ENCODE data around the gene ZNF14.
"Not testable (repeated sequence)": the region's sequence is repeated elsewhere in the genome, so short reads cannot be mapped to it uniquely, and the experiment has no call there.

ZNF14 gene

DNA sequence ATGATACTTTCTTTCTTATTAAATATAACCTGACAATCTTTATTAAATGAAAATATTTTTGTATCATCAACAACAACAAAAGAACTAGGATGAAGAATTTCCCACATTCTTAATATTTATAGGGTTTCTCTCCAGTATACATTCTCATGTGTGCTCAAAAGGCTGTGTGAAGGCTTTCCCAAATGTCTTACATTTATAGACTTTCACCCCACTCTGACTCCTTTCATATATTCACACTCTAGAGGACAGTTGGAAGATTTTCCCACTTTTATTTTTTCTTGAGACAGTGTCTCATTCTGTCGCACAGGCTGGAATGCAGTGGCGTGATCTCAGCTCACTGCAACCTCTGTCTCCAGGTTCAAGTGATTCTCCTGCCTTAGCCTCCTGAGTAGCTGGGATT lies 22.4 kb downstream of the ZNF14 start:
- no peak overlapping the region for H3K4me3 ChIP-seq (ENCODE audit: low read length)
- peaks cover 68% of the 10 kb centered on the region for H3K9me3 ChIP-seq (replicated peaks; ENCODE audit: low read length)
- no peaks in the 10 kb centered on the region for H3K27me3 ChIP-seq (ENCODE audit: control insufficient read depth, insufficient read depth, low read length)
- H3K4me1 ChIP-seq (ENCODE audit: control insufficient read depth, insufficient read depth, low read length), result no peaks in the 10 kb centered on the region
- peaks cover 53% of the 10 kb centered on the region for H3K36me3 ChIP-seq (ENCODE audit: insufficient read depth, low read length)
- H3K9ac ChIP-seq (ENCODE audit: low read depth, low read length), result no peak overlapping the region
- no peak overlapping the region for H3K4me2 ChIP-seq (ENCODE audit: low read length)

DNA sequence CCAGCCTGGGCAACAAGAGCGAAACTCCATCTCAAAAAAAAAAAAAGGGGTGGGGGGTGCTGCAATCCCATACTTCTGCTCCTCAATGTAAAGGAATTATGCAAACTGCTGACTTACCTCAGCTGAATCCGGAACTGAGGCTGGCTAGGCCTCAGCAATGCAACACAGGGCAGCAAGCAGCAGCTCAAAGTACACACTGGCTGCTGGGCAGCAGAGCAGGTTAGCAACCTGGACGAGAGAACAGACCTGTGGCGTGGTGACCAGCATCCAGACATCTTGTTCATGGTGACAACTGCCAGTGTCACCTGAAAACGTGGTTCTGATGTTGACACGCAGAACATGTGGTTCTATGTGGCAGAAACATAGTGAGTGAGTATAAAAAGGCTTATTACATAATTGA lies 28.1 kb downstream of the ZNF14 start:
- no peaks in the 10 kb centered on the region for H3K27me3 ChIP-seq (ENCODE audit: control insufficient read depth, insufficient read depth, low read length)
- H3K9me3 ChIP-seq (replicated peaks; ENCODE audit: low read length), result peaks cover 26% of the 10 kb centered on the region
- peaks cover 12% of the 10 kb centered on the region for H3K36me3 ChIP-seq (ENCODE audit: insufficient read depth, low read length)
- H3K4me2 ChIP-seq (ENCODE audit: low read length), result no peak overlapping the region
- no peak overlapping the region for H3K4me3 ChIP-seq (ENCODE audit: low read length)
- no peak overlapping the region for H3K9ac ChIP-seq (ENCODE audit: low read depth, low read length)
- H3K4me1 ChIP-seq (ENCODE audit: control insufficient read depth, insufficient read depth, low read length), result no peaks in the 10 kb centered on the region

DNA sequence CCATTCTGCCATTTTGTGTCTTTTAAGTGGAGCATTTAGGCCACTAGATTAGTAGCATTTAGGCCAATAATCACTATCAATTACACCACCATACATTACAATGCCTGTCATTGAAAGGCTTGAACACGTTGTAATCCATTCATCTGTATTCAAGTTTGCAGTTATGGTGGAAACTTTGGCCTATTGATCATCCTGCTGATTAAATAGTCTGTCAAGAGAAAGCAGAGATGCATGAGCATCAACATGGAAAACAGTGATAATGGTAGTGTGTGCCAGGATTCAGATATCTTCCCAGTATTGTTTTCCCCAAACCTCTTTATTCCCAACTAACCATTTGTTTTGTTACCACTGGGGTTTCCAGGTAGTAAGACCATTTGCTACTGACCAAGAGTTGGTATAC lies 32.4 kb downstream of the ZNF14 start:
- H3K36me3 ChIP-seq (ENCODE audit: insufficient read depth, low read length); H3K4me2 ChIP-seq (ENCODE audit: low read length); H3K9me3 ChIP-seq (replicated peaks; ENCODE audit: low read length); H3K4me1 ChIP-seq (ENCODE audit: control insufficient read depth, insufficient read depth, low read length); H3K9ac ChIP-seq (ENCODE audit: low read depth, low read length); H3K4me3 ChIP-seq (ENCODE audit: low read length); H3K27me3 ChIP-seq (ENCODE audit: control insufficient read depth, insufficient read depth, low read length): not testable (repeated sequence)

DNA sequence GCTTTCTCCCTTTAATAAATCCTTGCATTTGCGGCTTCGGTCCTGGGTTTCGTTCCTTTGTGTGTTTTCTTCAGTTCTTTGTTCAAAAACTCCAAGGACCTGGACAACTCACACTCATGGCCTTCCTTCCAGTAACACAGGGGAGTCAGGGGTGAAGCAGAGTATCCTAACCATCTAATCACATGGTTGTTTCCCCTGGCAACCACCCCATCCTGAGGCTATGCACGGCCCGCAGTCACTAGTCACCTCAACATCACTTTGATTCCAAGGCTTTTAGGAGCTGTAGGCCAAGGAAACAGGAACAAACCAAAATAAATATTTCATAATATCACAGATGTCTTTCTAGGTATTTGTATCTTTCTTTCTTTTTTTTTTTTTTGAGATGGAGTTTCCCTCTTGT lies 35.3 kb downstream of the ZNF14 start:
- no peaks in the 10 kb centered on the region for H3K27me3 ChIP-seq (ENCODE audit: control insufficient read depth, insufficient read depth, low read length)
- no peaks in the 10 kb centered on the region for H3K9me3 ChIP-seq (replicated peaks; ENCODE audit: low read length)
- no peaks in the 10 kb centered on the region for H3K36me3 ChIP-seq (ENCODE audit: insufficient read depth, low read length)
- no peak overlapping the region for H3K9ac ChIP-seq (ENCODE audit: low read depth, low read length)
- H3K4me2 ChIP-seq (ENCODE audit: low read length), result no peak overlapping the region
- no peaks in the 10 kb centered on the region for H3K4me1 ChIP-seq (ENCODE audit: control insufficient read depth, insufficient read depth, low read length)
- no peak overlapping the region for H3K4me3 ChIP-seq (ENCODE audit: low read length)

DNA sequence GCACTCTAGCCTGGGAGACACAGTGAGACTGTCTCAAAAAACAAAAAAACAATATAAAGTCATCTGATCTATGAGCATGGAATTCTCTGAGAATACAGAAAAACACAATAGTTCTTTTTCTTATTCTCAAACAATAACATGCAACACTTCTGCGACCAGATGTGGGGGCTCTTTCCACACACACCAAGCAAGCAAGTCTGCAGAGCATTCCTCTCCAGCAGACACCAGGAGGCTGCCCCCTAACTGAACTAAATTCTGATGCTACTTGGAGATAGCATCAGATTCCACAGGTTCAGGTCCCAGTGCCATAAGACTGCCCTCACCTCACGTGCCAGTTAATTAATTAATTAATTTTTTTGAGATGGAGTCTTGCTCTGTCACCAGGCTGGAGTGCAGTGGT lies 36.5 kb downstream of the ZNF14 start:
- no peak overlapping the region for H3K9ac ChIP-seq (ENCODE audit: low read depth, low read length)
- H3K4me2 ChIP-seq (ENCODE audit: low read length), result no peak overlapping the region
- H3K9me3 ChIP-seq (replicated peaks; ENCODE audit: low read length), result no peaks in the 10 kb centered on the region
- H3K27me3 ChIP-seq (ENCODE audit: control insufficient read depth, insufficient read depth, low read length), result no peaks in the 10 kb centered on the region
- no peaks in the 10 kb centered on the region for H3K4me1 ChIP-seq (ENCODE audit: control insufficient read depth, insufficient read depth, low read length)
- H3K36me3 ChIP-seq (ENCODE audit: insufficient read depth, low read length), result no peaks in the 10 kb centered on the region
- H3K4me3 ChIP-seq (ENCODE audit: low read length), result no peak overlapping the region

DNA sequence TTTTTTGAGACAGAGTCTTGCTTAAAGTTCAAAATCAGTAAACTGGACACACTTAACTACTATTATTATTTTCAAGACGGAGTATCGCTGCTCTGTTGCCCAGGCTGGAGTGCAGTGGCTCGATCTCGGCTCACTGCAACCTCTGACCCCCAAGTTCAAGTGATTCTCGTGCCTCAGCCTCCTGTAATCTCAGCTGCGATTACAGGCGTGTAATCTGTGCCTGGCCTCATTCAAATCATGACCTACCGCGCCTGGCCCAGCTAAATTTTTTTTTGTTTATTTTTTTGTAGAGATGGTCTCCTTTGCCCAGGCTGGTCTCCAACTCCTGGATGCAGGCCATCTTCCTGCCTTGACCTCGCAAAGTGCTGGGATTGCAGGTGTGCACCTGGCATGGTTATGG lies 41.2 kb downstream of the ZNF14 start:
- H3K36me3 ChIP-seq (ENCODE audit: insufficient read depth, low read length), result no peaks in the 10 kb centered on the region
- no peaks in the 10 kb centered on the region for H3K9me3 ChIP-seq (replicated peaks; ENCODE audit: low read length)
- no peaks in the 10 kb centered on the region for H3K4me1 ChIP-seq (ENCODE audit: control insufficient read depth, insufficient read depth, low read length)
- no peak overlapping the region for H3K4me2 ChIP-seq (ENCODE audit: low read length)
- H3K27me3 ChIP-seq (ENCODE audit: control insufficient read depth, insufficient read depth, low read length), result no peaks in the 10 kb centered on the region
- no peak overlapping the region for H3K9ac ChIP-seq (ENCODE audit: low read depth, low read length)
- H3K4me3 ChIP-seq (ENCODE audit: low read length), result no peak overlapping the region

DNA sequence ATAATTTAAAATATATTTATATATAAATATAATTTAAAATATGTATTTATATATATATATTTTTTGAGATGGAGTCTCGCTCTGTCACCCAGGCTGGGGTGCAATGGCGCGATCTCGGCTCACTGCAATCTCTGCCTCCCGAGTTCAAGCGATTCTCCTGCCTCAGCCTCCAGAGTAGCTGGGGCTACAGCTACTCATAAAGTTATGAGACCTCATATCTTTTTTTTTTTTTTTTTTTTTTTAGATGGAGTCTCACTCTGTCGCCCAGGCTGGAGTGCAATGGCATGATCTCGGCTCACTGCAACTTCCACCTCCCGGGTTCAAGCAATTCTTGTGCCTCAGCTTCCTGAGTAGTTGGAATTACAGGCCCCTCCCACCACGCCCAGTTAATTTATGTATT lies 43.9 kb downstream of the ZNF14 start:
- not testable (repeated sequence) for H3K27me3 ChIP-seq (ENCODE audit: control insufficient read depth, insufficient read depth, low read length); H3K4me3 ChIP-seq (ENCODE audit: low read length); H3K9ac ChIP-seq (ENCODE audit: low read depth, low read length); H3K9me3 ChIP-seq (replicated peaks; ENCODE audit: low read length); H3K4me2 ChIP-seq (ENCODE audit: low read length); H3K36me3 ChIP-seq (ENCODE audit: insufficient read depth, low read length); H3K4me1 ChIP-seq (ENCODE audit: control insufficient read depth, insufficient read depth, low read length)

DNA sequence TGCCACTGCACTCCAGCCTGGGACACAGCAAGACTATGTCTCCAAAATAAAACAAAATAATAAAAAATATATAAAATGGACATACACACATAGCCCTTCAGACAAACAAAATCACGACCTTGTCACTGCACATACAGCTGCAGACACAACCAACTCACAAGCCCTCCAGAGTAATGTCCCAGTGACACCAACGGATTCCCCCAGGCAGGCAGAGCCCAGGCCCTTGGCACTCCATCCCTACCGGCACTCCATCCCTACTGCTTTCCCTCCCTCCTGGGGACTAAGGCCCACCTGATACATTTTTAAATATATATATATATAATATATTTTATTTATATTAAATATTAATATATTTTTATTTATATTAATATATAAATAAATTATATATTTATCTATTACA lies 45.8 kb downstream of the ZNF14 start:
- Histone ChIP-seq H3K9me3 (replicated peaks; ENCODE audit: low read length) (no peaks in the 10 kb centered on the region), H3K4me2 (ENCODE audit: low read length) (no peak overlapping the region), H3K27me3 (ENCODE audit: control insufficient read depth, insufficient read depth, low read length) (no peaks in the 10 kb centered on the region), H3K36me3 (ENCODE audit: insufficient read depth, low read length) (no peaks in the 10 kb centered on the region), H3K4me3 (ENCODE audit: low read length) (no peak overlapping the region), H3K4me1 (ENCODE audit: control insufficient read depth, insufficient read depth, low read length) (no peaks in the 10 kb centered on the region), H3K9ac (ENCODE audit: low read depth, low read length) (no peak overlapping the region)

DNA sequence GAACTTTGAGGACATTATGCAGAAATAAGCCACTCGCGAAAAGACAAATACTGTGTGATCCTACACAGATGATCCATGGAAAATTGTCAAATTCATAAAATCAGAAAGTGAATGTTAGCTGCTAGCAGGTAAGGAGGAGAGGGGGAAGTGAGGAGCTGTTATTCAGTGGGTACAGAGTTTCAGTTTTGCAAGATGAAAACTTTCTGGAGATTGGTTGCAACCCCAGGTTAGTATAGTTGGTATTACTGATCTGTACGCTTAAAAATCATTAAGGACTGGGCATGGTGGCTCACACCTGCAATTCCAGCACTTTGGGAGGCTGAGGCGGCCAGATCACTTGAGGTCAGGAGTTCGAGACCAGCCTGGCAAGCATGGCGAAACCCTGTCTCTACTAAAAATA lies 46.3 kb downstream of the ZNF14 start:
- peaks cover under 1% of the 10 kb centered on the region for H3K36me3 ChIP-seq (ENCODE audit: insufficient read depth, low read length)
- H3K4me2 ChIP-seq (ENCODE audit: low read length), result no peak overlapping the region
- H3K9me3 ChIP-seq (replicated peaks; ENCODE audit: low read length), result no peaks in the 10 kb centered on the region
- H3K9ac ChIP-seq (ENCODE audit: low read depth, low read length), result no peak overlapping the region
- H3K27me3 ChIP-seq (ENCODE audit: control insufficient read depth, insufficient read depth, low read length), result no peaks in the 10 kb centered on the region
- no peaks in the 10 kb centered on the region for H3K4me1 ChIP-seq (ENCODE audit: control insufficient read depth, insufficient read depth, low read length)
- H3K4me3 ChIP-seq (ENCODE audit: low read length), result no peak overlapping the region

DNA sequence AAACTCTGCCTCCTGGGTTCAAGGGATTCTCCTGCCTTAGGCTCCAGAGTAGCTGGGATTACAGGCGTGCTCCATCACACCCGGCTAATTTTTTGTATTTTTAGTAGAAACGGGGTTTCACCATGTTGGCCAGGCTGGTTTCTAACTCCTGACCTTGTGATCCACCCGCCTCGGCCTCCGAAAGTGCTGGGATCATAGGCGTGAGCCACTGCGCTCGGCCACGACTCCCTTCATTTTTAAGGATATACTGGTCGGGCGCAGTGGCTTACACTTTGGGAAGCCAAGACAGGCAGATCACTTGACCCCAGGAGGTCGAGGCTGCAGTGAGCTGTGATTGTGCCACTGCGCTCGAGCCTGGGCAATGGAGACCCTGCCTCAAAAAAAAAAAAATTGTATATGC lies 46.8 kb downstream of the ZNF14 start:
- H3K36me3 ChIP-seq (ENCODE audit: insufficient read depth, low read length); H3K4me3 ChIP-seq (ENCODE audit: low read length); H3K9me3 ChIP-seq (replicated peaks; ENCODE audit: low read length); H3K9ac ChIP-seq (ENCODE audit: low read depth, low read length); H3K27me3 ChIP-seq (ENCODE audit: control insufficient read depth, insufficient read depth, low read length); H3K4me1 ChIP-seq (ENCODE audit: control insufficient read depth, insufficient read depth, low read length); H3K4me2 ChIP-seq (ENCODE audit: low read length): not testable (repeated sequence)

DNA sequence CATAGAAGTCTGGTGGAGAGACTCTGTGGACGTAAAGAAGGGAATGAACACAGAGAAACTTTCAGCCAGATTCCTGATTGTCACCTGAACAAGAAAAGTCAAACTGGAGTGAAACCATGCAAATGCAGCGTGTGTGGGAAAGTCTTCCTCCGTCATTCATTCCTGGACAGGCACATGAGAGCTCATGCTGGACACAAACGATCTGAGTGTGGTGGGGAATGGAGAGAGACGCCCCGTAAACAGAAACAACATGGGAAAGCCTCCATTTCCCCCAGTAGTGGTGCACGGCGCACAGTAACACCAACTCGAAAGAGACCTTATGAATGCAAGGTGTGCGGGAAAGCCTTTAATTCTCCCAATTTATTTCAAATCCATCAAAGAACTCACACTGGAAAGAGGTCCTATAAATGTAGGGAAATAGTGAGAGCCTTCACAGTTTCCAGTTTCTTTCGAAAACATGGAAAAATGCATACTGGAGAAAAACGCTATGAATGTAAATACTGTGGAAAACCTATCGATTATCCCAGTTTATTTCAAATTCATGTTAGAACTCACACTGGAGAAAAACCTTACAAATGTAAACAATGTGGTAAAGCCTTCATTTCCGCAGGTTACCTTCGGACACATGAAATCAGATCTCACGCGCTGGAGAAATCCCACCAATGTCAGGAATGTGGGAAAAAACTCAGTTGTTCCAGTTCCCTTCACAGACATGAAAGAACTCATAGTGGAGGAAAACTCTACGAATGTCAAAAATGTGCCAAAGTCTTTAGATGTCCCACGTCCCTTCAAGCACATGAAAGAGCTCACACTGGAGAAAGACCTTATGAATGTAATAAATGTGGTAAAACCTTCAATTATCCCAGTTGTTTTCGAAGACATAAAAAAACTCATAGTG lies 53.5 kb downstream of the ZNF14 start:
- no peaks in the 10 kb centered on the region for H3K4me1 ChIP-seq (ENCODE audit: control insufficient read depth, insufficient read depth, low read length)
- H3K4me3 ChIP-seq (ENCODE audit: low read length), result no peak overlapping the region
- peaks cover 49% of the 10 kb centered on the region for H3K36me3 ChIP-seq (ENCODE audit: insufficient read depth, low read length)
- H3K27me3 ChIP-seq (ENCODE audit: control insufficient read depth, insufficient read depth, low read length), result no peaks in the 10 kb centered on the region
- H3K9me3 ChIP-seq (replicated peaks; ENCODE audit: low read length), result peaks cover 16% of the 10 kb centered on the region
- no peak overlapping the region for H3K9ac ChIP-seq (ENCODE audit: low read depth, low read length)
- no peak overlapping the region for H3K4me2 ChIP-seq (ENCODE audit: low read length)

DNA sequence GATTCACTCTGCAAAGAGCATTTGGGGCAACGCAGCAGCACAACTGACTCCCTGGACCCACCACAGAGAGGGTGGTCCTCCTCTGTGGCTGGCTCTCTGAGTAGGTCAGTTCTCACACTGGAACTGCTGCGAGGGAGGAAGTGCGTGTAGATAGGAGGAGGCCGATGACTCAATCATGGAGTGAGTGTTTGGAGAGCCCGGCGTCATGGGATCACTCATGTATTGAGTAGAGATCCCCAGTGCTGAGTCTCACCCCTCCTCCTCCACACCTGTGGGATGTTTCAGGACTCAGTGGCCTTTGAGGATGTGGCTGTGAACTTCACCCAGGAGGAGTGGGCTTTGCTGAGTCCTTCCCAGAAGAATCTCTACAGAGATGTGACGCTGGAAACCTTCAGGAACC lies 55.3 kb downstream of the ZNF14 start:
- Histone ChIP-seq H3K4me3 (ENCODE audit: low read length) (no peak overlapping the region), H3K4me1 (ENCODE audit: control insufficient read depth, insufficient read depth, low read length) (no peaks in the 10 kb centered on the region), H3K4me2 (ENCODE audit: low read length) (no peak overlapping the region), H3K36me3 (ENCODE audit: insufficient read depth, low read length) (peaks cover 49% of the 10 kb centered on the region), H3K9ac (ENCODE audit: low read depth, low read length) (no peak overlapping the region), H3K9me3 (replicated peaks; ENCODE audit: low read length) (peaks cover 16% of the 10 kb centered on the region), H3K27me3 (ENCODE audit: control insufficient read depth, insufficient read depth, low read length) (no peaks in the 10 kb centered on the region)
